Liver (tissue), 9 donors: ENCODE measurements around the gene DNAJC22. TPM values are rescaled to one million over a fixed set of nuclear protein-coding genes. Genes with fewer than 3 reads are reported as not detected.

Experiments used
- DNase-seq: peaks from one replicate; pipeline ENCODE4 v3.0.0-alpha.2; 2017; ENCODE audit warnings: low spot score
- H3K27ac ChIP-seq, 2 donors: one replicate each; pipeline ENCODE4 v1.7.0; 2013; ENCODE audit warnings: inconsistent platforms in 2 of 2, low read length in 2 of 2, control low read depth in 1 of 2, low read depth in 1 of 2, mild to moderate bottlenecking in 1 of 2
- H3K27me3 ChIP-seq, 4 donors: one replicate each; pipeline versions ENCODE4 v1.6.1 to v1.7.0; 2013; ENCODE audit warnings: low read length in 3 of 4, inconsistent platforms in 1 of 4, mild to moderate bottlenecking in 1 of 4, moderate library complexity in 1 of 4; ENCODE audit not compliant: control insufficient read depth in 4 of 4, insufficient read depth in 4 of 4
- H3K36me3 ChIP-seq, 4 donors: one replicate each; pipeline versions ENCODE4 v1.6.1 to v1.7.0; 2013; ENCODE audit warnings: low read length in 3 of 4, mild to moderate bottlenecking in 3 of 4, low read depth in 1 of 4, moderate library complexity in 1 of 4; ENCODE audit not compliant: control insufficient read depth in 4 of 4, insufficient read depth in 3 of 4
- H3K4me1 ChIP-seq, 4 donors: one replicate each; pipeline versions ENCODE4 v1.6.1 to v1.7.0; 2013; ENCODE audit warnings: low read length in 3 of 4, mild to moderate bottlenecking in 3 of 4, moderate library complexity in 1 of 4; ENCODE audit not compliant: control insufficient read depth in 4 of 4, insufficient read depth in 4 of 4
- H3K4me3 ChIP-seq, 3 donors: one replicate each; pipeline versions ENCODE4 v1.6.1 to v1.7.0; 2013; ENCODE audit warnings: low read length in 3 of 3, control low read depth in 1 of 3, low read depth in 1 of 3, mild to moderate bottlenecking in 1 of 3
- H3K9ac ChIP-seq, 2 donors: one replicate each; pipeline ENCODE4 v1.7.0; 2013; ENCODE audit warnings: low read length in 2 of 2, mild to moderate bottlenecking in 2 of 2, moderate library complexity in 2 of 2, control low read depth in 1 of 2, low read depth in 1 of 2
- H3K9me3 ChIP-seq, 4 donors: one replicate each; pipeline versions ENCODE4 v1.6.1 to v1.7.0; 2013; ENCODE audit warnings: low read length in 3 of 4; ENCODE audit not compliant: control insufficient read depth in 4 of 4
- ATF3 ChIP-seq: IDR thresholded peaks from 2 replicates; pipeline ENCODE4 v1.6.1; 2016; ENCODE audit warnings: antibody characterized with exemption
- CTCF ChIP-seq: fragments of 150-350 bp; IDR thresholded peaks from 2 replicates; pipeline ENCODE4 v1.5.1; 2017; ENCODE audit warnings: improper control_type of control experiment, low read depth, low read length; ENCODE audit not compliant: missing input control
- EGR1 ChIP-seq, 2 donors: IDR thresholded peaks; 2 replicates each; pipeline ENCODE4 v1.6.1; 2016 to 2018; ENCODE audit warnings: antibody characterized with exemption in 2 of 2, low read depth in 2 of 2
- FOXA2 ChIP-seq: IDR thresholded peaks from 2 replicates; pipeline ENCODE4 v1.6.1; 2016; ENCODE audit warnings: antibody characterized with exemption
- GABPA ChIP-seq, 2 donors: IDR thresholded peaks in 1 of 2; conservative IDR thresholded peaks in 1 of 2; 2 replicates each; pipeline ENCODE4 v1.6.1; 2016; ENCODE audit warnings: antibody characterized with exemption in 2 of 2, mild to moderate bottlenecking in 1 of 2, moderate library complexity in 1 of 2
- HNF4A ChIP-seq, 2 donors: conservative IDR thresholded peaks; 2 replicates each; pipeline ENCODE4 v1.6.1; 2016; ENCODE audit warnings: antibody characterized with exemption in 2 of 2, mild to moderate bottlenecking in 2 of 2
- HNF4G ChIP-seq: IDR thresholded peaks from 2 replicates; pipeline ENCODE4 v1.6.1; 2016; ENCODE audit warnings: antibody characterized with exemption
- JUND ChIP-seq, 2 donors: IDR thresholded peaks; 2 replicates each; pipeline ENCODE4 v1.6.1; 2016; ENCODE audit warnings: antibody characterized with exemption in 2 of 2
- MAX ChIP-seq: IDR thresholded peaks from 2 replicates; pipeline ENCODE4 v1.6.1; 2016; ENCODE audit warnings: antibody characterized with exemption
- NR2F2 ChIP-seq: IDR thresholded peaks from 2 replicates; pipeline ENCODE4 v1.6.1; 2016; ENCODE audit warnings: antibody characterized with exemption
- RAD21 ChIP-seq, 2 donors: IDR thresholded peaks; 2 replicates each; pipeline ENCODE4 v1.6.1; 2016; ENCODE audit warnings: antibody characterized with exemption in 2 of 2, mild to moderate bottlenecking in 2 of 2
- RXRA ChIP-seq, 2 donors: IDR thresholded peaks; 2 replicates each; pipeline ENCODE4 v1.6.1; 2017 to 2018; ENCODE audit warnings: antibody characterized with exemption in 2 of 2, mild to moderate bottlenecking in 1 of 2
- SP1 ChIP-seq: IDR thresholded peaks from 2 replicates; pipeline ENCODE4 v1.6.1; 2018; ENCODE audit warnings: antibody characterized with exemption, mild to moderate bottlenecking
- TAF1 ChIP-seq: conservative IDR thresholded peaks from 2 replicates; pipeline ENCODE4 v1.6.1; 2016; ENCODE audit warnings: antibody characterized with exemption, mild to moderate bottlenecking
- YY1 ChIP-seq: IDR thresholded peaks from 2 replicates; pipeline ENCODE4 v1.6.1; 2016; ENCODE audit warnings: antibody characterized with exemption, mild to moderate bottlenecking
- WGBS: extraction: QIAGEN DNeasy Blood & Tissue Kit; methylation state at CpG from one replicate; pipeline ENCODE4 v1.1.7; 2013; 5-methylcytosine and 5-hydroxymethylcytosine counted together
- polyA plus RNA-seq, 2 donors: library from polyadenylated mRNA; stranded (reverse) in 1 of 2; unstranded in 1 of 2; fragments of 200-250 nt in 1 of 2; fragments of >200 nt in 1 of 2; fragmentation: Nextera tagmentation in 1 of 2; extraction: Ambion mirVana in 1 of 2; gene quantifications; one replicate each; pipeline versions ENCODE4 v1.2.1 to v1.2.3, GENCODE V29; 2013 to 2015
- total RNA-seq, 2 donors: library from RNA; depleted of rRNA; stranded (reverse); fragments of >200 nt; gene quantifications; one replicate each; pipeline ENCODE4 v1.2.3, GENCODE V29; 2014
- TF ChIP-seq, protein P1 (sequence below): IDR thresholded peaks from 2 replicates; pipeline ENCODE4 v1.6.1; 2016; ENCODE audit warnings: antibody characterized with exemption
- donor health status: healthy.
- donor health status: healthy.
- donor health status: healthy.
- donor health status: healthy.
- donor health status: healthy.

Gene DNAJC22
- total and polyA plus RNA-seq, 4 donors: 16.6 to 49.4 (median 28.2) TPM

DNA sequence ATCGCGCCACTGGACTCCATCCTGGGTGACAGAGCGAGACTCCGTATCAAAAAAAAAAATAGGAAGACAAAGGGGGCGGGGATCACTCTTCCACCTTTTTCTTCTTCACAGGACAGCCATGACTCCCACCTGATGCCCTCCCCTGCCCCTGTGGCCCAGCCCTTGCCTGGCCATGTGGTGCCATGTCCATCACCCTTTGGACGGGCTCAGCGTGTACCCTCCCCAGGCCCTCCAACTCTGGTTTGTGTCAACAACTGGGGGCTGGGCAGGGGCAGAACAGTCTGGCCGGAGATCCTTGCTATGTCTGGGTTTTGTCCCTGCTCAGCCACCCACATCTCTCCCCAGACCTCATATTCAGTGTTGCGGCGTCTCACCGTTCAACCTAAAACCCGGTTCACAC, 17.9 kb upstream of the DNAJC22 start:
- no peak overlapping the region for H3K9ac ChIP-seq
- H3K9me3 ChIP-seq: no peaks in the 10 kb centered on the region
- H3K36me3 ChIP-seq: no peaks in the 10 kb centered on the region
- peaks cover 0 to 7% (median 3%) of the 10 kb centered on the region in 4 donors for H3K4me1 ChIP-seq
- 98% methylated on average over 12 of the region's 12 CpGs for WGBS
- H3K27ac ChIP-seq: no peak overlapping the region
- peaks cover 0 to 3% (median 0%) of the 10 kb centered on the region in 4 donors for H3K27me3 ChIP-seq
- DNase-seq: no peak
- no peak for TF ChIP-seq GABPA (IDR thresholded peaks at IDR 0.05 in 1 of 2, conservative IDR thresholded peaks at IDR 0.05 in 1 of 2)
- TF ChIP-seq EGR1 (IDR thresholded peaks at IDR 0.05; ENCODE audit: low read depth in 2 of 2): no peak
- no peak overlapping the region for H3K4me3 ChIP-seq

DNA sequence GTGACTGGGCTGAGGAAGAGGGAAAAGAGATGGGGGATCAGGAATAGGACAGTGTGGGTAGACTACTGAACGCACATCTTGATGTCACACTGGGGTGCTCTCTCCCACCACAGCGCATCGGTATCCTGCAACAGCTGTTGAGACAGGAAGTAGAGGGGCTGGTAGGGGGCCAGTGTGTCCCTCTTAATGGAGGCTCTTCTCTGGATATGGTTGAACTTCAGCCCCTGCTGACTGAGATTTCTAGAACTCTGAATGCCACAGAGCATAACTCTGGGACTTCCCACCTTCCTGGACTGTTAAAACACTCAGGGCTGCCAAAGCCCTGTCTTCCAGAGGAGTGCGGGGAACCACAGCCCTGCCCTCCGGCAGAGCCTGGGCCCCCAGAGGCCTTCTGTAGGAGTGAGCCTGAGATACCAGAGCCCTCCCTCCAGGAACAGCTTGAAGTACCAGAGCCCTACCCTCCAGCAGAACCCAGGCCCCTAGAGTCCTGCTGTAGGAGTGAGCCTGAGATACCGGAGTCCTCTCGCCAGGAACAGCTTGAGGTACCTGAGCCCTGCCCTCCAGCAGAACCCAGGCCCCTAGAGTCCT, 16.6 kb upstream of the DNAJC22 start:
- DNase-seq: no peak
- no peak overlapping the region for H3K27ac ChIP-seq
- H3K9me3 ChIP-seq: no peaks in the 10 kb centered on the region
- H3K4me3 ChIP-seq: no peak overlapping the region
- H3K4me1 ChIP-seq: peaks cover 0 to 7% (median 3%) of the 10 kb centered on the region in 4 donors
- peaks cover 0 to 8% (median 0%) of the 10 kb centered on the region in 4 donors for H3K27me3 ChIP-seq
- H3K36me3 ChIP-seq: no peaks in the 10 kb centered on the region
- H3K9ac ChIP-seq: no peak overlapping the region
- 96% methylated on average over 7 of the region's 7 CpGs for WGBS
- TF ChIP-seq RAD21 (IDR thresholded peaks at IDR 0.05) (no peak), JUND (IDR thresholded peaks at IDR 0.05) (no peak), CTCF (no peak), EGR1 (IDR thresholded peaks at IDR 0.05; ENCODE audit: low read depth in 2 of 2) (no peak), HNF4G (no peak), YY1 (no peak), ATF3 (no peak), MAX (no peak), NR2F2 (no peak)
- TF ChIP-seq, protein P1, sequence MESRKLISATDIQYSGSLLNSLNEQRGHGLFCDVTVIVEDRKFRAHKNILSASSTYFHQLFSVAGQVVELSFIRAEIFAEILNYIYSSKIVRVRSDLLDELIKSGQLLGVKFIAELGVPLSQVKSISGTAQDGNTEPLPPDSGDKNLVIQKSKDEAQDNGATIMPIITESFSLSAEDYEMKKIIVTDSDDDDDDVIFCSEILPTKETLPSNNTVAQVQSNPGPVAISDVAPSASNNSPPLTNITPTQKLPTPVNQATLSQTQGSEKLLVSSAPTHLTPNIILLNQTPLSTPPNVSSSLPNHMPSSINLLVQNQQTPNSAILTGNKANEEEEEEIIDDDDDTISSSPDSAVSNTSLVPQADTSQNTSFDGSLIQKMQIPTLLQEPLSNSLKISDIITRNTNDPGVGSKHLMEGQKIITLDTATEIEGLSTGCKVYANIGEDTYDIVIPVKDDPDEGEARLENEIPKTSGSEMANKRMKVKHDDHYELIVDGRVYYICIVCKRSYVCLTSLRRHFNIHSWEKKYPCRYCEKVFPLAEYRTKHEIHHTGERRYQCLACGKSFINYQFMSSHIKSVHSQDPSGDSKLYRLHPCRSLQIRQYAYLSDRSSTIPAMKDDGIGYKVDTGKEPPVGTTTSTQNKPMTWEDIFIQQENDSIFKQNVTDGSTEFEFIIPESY: no peak

DNA sequence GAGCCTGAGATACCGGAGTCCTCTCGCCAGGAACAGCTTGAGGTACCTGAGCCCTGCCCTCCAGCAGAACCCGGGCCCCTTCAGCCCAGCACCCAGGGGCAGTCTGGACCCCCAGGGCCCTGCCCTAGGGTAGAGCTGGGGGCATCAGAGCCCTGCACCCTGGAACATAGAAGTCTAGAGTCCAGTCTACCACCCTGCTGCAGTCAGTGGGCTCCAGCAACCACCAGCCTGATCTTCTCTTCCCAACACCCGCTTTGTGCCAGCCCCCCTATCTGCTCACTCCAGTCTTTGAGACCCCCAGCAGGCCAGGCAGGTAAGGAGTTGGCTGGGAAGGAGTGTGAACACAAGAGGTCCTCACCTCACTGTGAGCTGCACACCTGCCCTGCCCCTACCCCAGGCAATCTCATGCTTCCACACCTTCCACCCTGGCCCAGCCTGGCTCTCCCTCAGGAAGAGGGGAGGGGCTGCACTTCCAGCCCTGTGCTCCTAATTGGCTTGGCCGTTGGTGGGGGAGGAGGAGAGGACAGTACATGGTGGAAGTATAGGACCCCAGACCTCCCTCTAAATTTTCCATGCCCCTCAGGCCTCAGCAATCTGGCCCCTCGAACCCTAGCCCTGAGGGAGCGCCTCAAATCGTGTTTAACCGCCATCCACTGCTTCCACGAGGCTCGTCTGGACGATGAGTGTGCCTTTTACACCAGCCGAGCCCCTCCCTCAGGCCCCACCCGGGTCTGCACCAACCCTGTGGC, 15.9 kb upstream of the DNAJC22 start:
- Histone ChIP-seq H3K27ac (no peak overlapping the region), H3K4me3 (no peak overlapping the region), H3K9me3 (no peaks in the 10 kb centered on the region), H3K27me3 (peaks cover 0 to 11% (median 0%) of the 10 kb centered on the region in 4 donors), H3K36me3 (no peaks in the 10 kb centered on the region), H3K4me1 (peaks cover 0 to 7% (median 3%) of the 10 kb centered on the region in 4 donors), H3K9ac (no peak overlapping the region)
- no peak for DNase-seq
- 82% methylated on average over 14 of the region's 14 CpGs for WGBS
- TF ChIP-seq RXRA (IDR thresholded peaks at IDR 0.05) (no peak), NR2F2 (no peak), EGR1 (IDR thresholded peaks at IDR 0.05; ENCODE audit: low read depth in 2 of 2) (no peak), YY1 (no peak), MAX (no peak), FOXA2 (no peak), SP1 (no peak), HNF4G (no peak), GABPA (IDR thresholded peaks at IDR 0.05 in 1 of 2, conservative IDR thresholded peaks at IDR 0.05 in 1 of 2) (no peak), ATF3 (no peak), HNF4A (conservative IDR thresholded peaks at IDR 0.05) (no peak), TAF1 (no peak), RAD21 (IDR thresholded peaks at IDR 0.05) (no peak)
- TF ChIP-seq, protein P1: no peak
